Esophagus muscularis mucosa (tissue), 3 donors: ENCODE data around the gene CD52.

Source experiments
- CTCF ChIP-seq, 3 experiments: fragments of 200-600 bp in 2 of 3; fragments of 450-650 bp in 1 of 3; sonication (generic) in 2 of 3; IDR thresholded peaks; one replicate each; pipeline ENCODE4 v1.5.1; 2017 to 2019; ENCODE audit warnings: antibody characterized with exemption in 3 of 3, mild to moderate bottlenecking in 2 of 3, moderate library complexity in 1 of 3
- POLR2A ChIP-seq: fragments of 450-650 bp; IDR thresholded peaks from one replicate; pipeline ENCODE4 v1.6.1; 2017; ENCODE audit warnings: antibody characterized with exemption, moderate library complexity, mild to moderate bottlenecking, low read depth

DNA sequence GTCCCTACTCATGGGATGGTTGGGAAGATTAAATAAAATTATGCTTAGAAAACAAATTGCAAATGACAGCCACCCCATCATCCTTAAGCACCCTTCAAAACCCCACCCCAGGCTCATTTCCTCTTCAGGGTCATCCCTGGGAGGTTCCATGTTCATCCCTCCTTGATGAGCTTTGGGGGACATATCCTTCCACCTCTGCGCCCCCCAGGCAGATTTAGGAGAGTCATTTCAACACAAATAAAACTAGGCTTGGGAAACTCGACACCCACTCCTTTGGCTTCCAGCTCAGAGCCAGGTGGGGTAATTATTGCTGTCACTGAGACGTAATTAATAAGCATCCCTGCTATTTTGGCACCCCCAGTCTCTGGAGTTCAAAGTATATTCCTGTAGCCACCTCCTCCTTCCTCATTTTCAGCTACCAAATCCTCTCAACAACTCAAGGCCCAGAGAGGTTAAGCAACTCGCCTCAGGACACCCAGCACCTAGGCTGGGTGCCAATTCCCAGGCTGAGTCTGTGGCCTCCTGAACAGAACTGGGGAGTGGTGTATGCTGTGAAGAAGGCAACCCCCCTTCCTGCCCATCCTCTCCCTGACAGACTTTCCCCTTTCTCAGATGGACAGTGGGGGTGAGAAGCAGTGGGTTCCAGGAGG lies 35.6 kb downstream of the CD52 start:
- TF ChIP-seq POLR2A (no peak), CTCF (IDR thresholded peaks at IDR 0.05) (no peak)
